Activated CD4-positive, alpha-beta T cell treated with anti-CD3 and anti-CD28 coated beads, Interleukin-2, Interleukin-4, amounts not matched to agents 100 ng/mL and 50 ng/mL, durations not matched to agents 16 hours and 8 hours (primary cell): ENCODE measurements around the gene LRRC46.
A peak's percentile ranks its signal among the peaks of the same experiment; 100 is the strongest.

Experiments
- DNase-seq: peaks from one replicate; pipeline ENCODE4 v3.0.0-alpha.2; 2020; ENCODE audit warnings: low spot score

Gene LRRC46

GRCh38 chr17:47831934-47832327 lies 461 bp downstream of the LRRC46 start:
- no peak for DNase-seq

GRCh38 chr17:47834756-47835155 lies 3.3 kb downstream of the LRRC46 start:
- DNase-seq = no peak

- no peak for DNase-seq
These were observed 5.1 kb downstream of the LRRC46 start for GRCh38 chr17:47836601-47837000.

- DNase-seq = no peak
These were observed 6.0 kb downstream of the LRRC46 start for GRCh38 chr17:47837401-47838039.

GRCh38 chr17:47838636-47839035 lies 7.2 kb downstream of the LRRC46 start:
- no peak for DNase-seq

- no peak for DNase-seq
These were observed 7.6 kb downstream of the LRRC46 start for GRCh38 chr17:47839071-47839470.

GRCh38 chr17:47840001-47840741 lies 8.7 kb downstream of the LRRC46 start:
- DNase-seq = no peak

GRCh38 chr17:47840742-47841487 lies 9.4 kb downstream of the LRRC46 start, which contains the start of gene SCRN2:
SCRN2 (minus strand) TSS chr17:47841273; CDS start chr17:47840843, 430 bp downstream.
- DNase-seq = peak; percentile 93

- no peak for DNase-seq
These were observed 10.2 kb downstream of the LRRC46 start for GRCh38 chr17:47841488-47842291.

- DNase-seq = no peak
These were observed 11.9 kb downstream of the LRRC46 start for GRCh38 chr17:47843391-47843730.

GRCh38 chr17:47844227-47844626 lies 12.8 kb downstream of the LRRC46 start:
- DNase-seq = no peak

GRCh38 chr17:47844814-47845715 lies 13.6 kb downstream of the LRRC46 start:
- DNase-seq = no peak

- no peak for DNase-seq
These were observed 14.2 kb downstream of the LRRC46 start for GRCh38 chr17:47845716-47846075.

- DNase-seq = no peak
These were observed 15.4 kb downstream of the LRRC46 start for GRCh38 chr17:47846716-47847340.

- no peak for DNase-seq
These were observed 16.1 kb downstream of the LRRC46 start for GRCh38 chr17:47847341-47848197.

GRCh38 chr17:47848198-47848513 lies 16.7 kb downstream of the LRRC46 start:
- DNase-seq = no peak

GRCh38 chr17:47850373-47850691 lies 18.9 kb downstream of the LRRC46 start:
- DNase-seq = no peak

- DNase-seq = peak; percentile 42
These were observed 19.5 kb downstream of the LRRC46 start, which contains the start of gene SP6 for GRCh38 chr17:47850692-47851573. SP6 (minus strand) TSS chr17:47851163; CDS start chr17:47848429, 2,734 bp downstream.

- DNase-seq = no peak
These were observed 20.3 kb downstream of the LRRC46 start for GRCh38 chr17:47851764-47852112.
